Hepatocyte (in vitro differentiated cells): Measurements from ENCODE around the gene KRT23.

Source experiments
- CTCF ChIP-seq: fragments of 200-600 bp; sonication (generic); IDR thresholded peaks from 2 replicates; pipeline ENCODE4 v1.5.1; 2016; ENCODE audit warnings: antibody characterized with exemption, mild to moderate bottlenecking; ENCODE audit not compliant: poor library complexity
- EZH2 ChIP-seq: fragments of 200-600 bp; sonication (generic); IDR thresholded peaks from 2 replicates; pipeline ENCODE4 v1.6.1; 2016; ENCODE audit warnings: antibody characterized with exemption, mild to moderate bottlenecking, borderline replicate concordance

GRCh38 chr17:40966848-40967247 lies 29.4 kb upstream of the KRT23 start, which contains the start of gene KRT39:
- TF ChIP-seq CTCF, result no peak
- no peak for TF ChIP-seq EZH2
